ENCODE measurements around the gene JPT2. TPM values are rescaled to one million over a fixed set of nuclear protein-coding genes. Genes with fewer than 3 reads are reported as not detected.

Gene JPT2
- total and polyA plus RNA-seq, 10 of the 15 experiments (the other 5 are each of a cell fraction or from before 2014, with no cell fraction given) = 11.7 to 78.4 (median 48.4) TPM

DNA sequence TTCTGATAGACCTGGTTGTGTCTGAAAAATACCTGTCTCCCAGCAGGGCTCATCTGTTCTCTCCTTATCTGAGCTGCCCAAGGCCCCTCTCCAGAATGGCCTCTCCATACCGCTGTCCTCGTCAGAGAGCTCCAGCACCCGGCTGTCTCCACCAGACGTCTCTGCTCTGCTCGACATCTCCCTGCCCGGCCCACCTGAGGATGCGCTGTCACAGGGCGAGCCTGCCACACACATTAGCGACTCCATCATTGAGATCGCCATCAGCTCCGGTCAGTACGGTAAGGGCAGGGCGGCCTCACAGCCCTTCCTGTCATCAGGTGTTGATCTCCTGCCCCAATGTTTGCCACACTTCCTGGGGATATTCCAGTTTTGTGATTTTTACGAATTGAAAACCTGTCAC lies 10.2 kb upstream of the JPT2 start:
- H3K9me3 ChIP-seq (replicated peaks; ENCODE audit: control insufficient read depth, insufficient read depth, low read length) = no peaks in the 10 kb centered on the region
- no peak for ATAC-seq
- peaks cover 5 to 27% of the 10 kb centered on the region in 2 experiments; a peak in 3 of 4 replicates for H3K36me3 ChIP-seq (ENCODE audit: control insufficient read depth in 2 of 2, insufficient read depth in 2 of 2, low read length in 1 of 2)

More for the DNA sequence above, 10.2 kb upstream of the JPT2 start:
- RAD21 ChIA-PET (ENCODE audit: unreplicated experiment) = no interaction called here
- H3K79me2 ChIP-seq (ENCODE audit: control insufficient read depth, insufficient read depth, low read length) = no peaks in the 10 kb centered on the region
- in situ Hi-C loops (cut with MboI) (no loop called here), intact Hi-C loops (cut with micrococcal nuclease; ENCODE audit: unreplicated experiment) (no loop called here)
- H3K9ac ChIP-seq (ENCODE audit: control insufficient read depth, insufficient read depth, low read length) = no peak overlapping the region
- H4K20me1 ChIP-seq (ENCODE audit: control insufficient read depth, insufficient read depth) = no peaks in the 10 kb centered on the region
- DNase-seq (ENCODE audit: low read depth, low spot score) = no peak
- no peaks in the 10 kb centered on the region for H3K27me3 ChIP-seq (replicated peaks in 1 of 2; ENCODE audit: control insufficient read depth in 2 of 2, insufficient read depth in 2 of 2, low read length in 1 of 2)
- SMC1A ChIA-PET (ENCODE audit: uncharacterized antibody, unreplicated experiment) = no interaction called here
- POLR2A ChIA-PET = no interaction called here
- 97% methylated on average over 14 of the region's 14 CpGs for WGBS (ENCODE audit: insufficient coverage, insufficient replicate concordance, low lambda C conversion rate, missing lambda C conversion rate)
- no peaks in the 10 kb centered on the region for H3K4me1 ChIP-seq (ENCODE audit: control insufficient read depth, insufficient read depth, low read length)
- H3K4me3 ChIP-seq = no peak overlapping the region
- H2AFZ ChIP-seq (ENCODE audit: control insufficient read depth, low read depth, low read length) = no peak overlapping the region
- no peak for FAIRE-seq
- BruUV-seq (replicated peaks) = no TSS peak
- CTCF ChIA-PET = no interaction called here
- no peak for TF ChIP-seq NR2F1 (conservative IDR thresholded peaks at IDR 0.05)
- no peak for TF ChIP-seq ATF2 (IDR thresholded peaks at IDR 0.05; ENCODE audit: low read length)
- TF ChIP-seq, protein P1, sequence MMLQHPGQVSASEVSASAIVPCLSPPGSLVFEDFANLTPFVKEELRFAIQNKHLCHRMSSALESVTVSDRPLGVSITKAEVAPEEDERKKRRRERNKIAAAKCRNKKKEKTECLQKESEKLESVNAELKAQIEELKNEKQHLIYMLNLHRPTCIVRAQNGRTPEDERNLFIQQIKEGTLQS (IDR thresholded peaks at IDR 0.05; ENCODE audit: borderline replicate concordance, extremely low read depth, low read depth, low read length) = no peak
- no peak for TF ChIP-seq TAF1 (IDR thresholded peaks at IDR 0.05; ENCODE audit: borderline replicate concordance, low read depth, low read length)
- no peak for TF ChIP-seq RAD51 (IDR thresholded peaks at IDR 0.05)
- no peak for TF ChIP-seq EED (IDR thresholded peaks at IDR 0.05; ENCODE audit: low read depth)
- no peak for TF ChIP-seq PAX5 (IDR thresholded peaks at IDR 0.05; ENCODE audit: borderline replicate concordance, low read depth, low read length)
- TF ChIP-seq, protein P2, sequence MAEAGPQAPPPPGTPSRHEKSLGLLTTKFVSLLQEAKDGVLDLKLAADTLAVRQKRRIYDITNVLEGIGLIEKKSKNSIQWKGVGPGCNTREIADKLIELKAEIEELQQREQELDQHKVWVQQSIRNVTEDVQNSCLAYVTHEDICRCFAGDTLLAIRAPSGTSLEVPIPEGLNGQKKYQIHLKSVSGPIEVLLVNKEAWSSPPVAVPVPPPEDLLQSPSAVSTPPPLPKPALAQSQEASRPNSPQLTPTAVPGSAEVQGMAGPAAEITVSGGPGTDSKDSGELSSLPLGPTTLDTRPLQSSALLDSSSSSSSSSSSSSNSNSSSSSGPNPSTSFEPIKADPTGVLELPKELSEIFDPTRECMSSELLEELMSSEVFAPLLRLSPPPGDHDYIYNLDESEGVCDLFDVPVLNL (IDR thresholded peaks at IDR 0.05; ENCODE audit: low read depth, low read length) = no peak
- TF ChIP-seq STAT3 (IDR thresholded peaks at IDR 0.05; ENCODE audit: low read depth, low read length) = no peak
- TF ChIP-seq HDGF (IDR thresholded peaks at IDR 0.05) = no peak
- TF ChIP-seq BCL11A (IDR thresholded peaks at IDR 0.05; ENCODE audit: low read depth, low read length) = no peak
- no peak for TF ChIP-seq ZNF207 (IDR thresholded peaks at IDR 0.05; ENCODE audit: borderline replicate concordance)
- TF ChIP-seq NR2C2 (IDR thresholded peaks at IDR 0.05; ENCODE audit: borderline replicate concordance, control insufficient read depth, insufficient read length, low read depth) = no peak
- no peak for TF ChIP-seq NRF1 (conservative IDR thresholded peaks at IDR 0.05; ENCODE audit: low read depth, low read length)
- no peak for TF ChIP-seq RELA (IDR thresholded peaks at IDR 0.05; ENCODE audit: borderline replicate concordance, partially characterized antibody)
- TF ChIP-seq IRF5 (IDR thresholded peaks at IDR 0.05; ENCODE audit: borderline replicate concordance) = no peak
- TF ChIP-seq NFYA (IDR thresholded peaks at IDR 0.05; ENCODE audit: borderline replicate concordance, low read depth, low read length) = no peak
- no peak overlapping the region for H3K4me2 ChIP-seq (ENCODE audit: control insufficient read depth, insufficient read depth)
- no peak overlapping the region for H3K27ac ChIP-seq (ENCODE audit: control insufficient read depth, insufficient read depth)
